A673 (cell line): ENCODE data around the gene ZSWIM3. TPM values are rescaled to one million over a fixed set of nuclear protein-coding genes. Genes with fewer than 3 reads are reported as not detected.

ENCODE experiments used
- BruUV-seq: library from RNA; stranded (reverse); fragments of 400-500 nt; replicated peaks from 2 replicates; lab custom pipeline; 2021; lab: Mats Ljungman, UMichigan
- CTCF ChIA-PET: fragments of 300-600 bp; sonication (Branson Sonifier 250); formaldehyde crosslinking; loops from one replicate; lab custom pipeline; 2022; ENCODE audit warnings: antibody characterized with exemption; lab: Charles Lee
- POLR2A ChIA-PET: fragments of 300-600 bp; sonication (Branson Sonifier 250); formaldehyde crosslinking; loops from one replicate; lab custom pipeline; 2022; ENCODE audit warnings: antibody characterized with exemption; ENCODE audit not compliant: low non-redundant PET; lab: Charles Lee
- DNase-seq: peaks from one replicate; pipeline ENCODE4 v3.0.0-alpha.2; 2015; ENCODE audit warnings: low spot score
- H3K27ac ChIP-seq: fragments of 200-600 bp; sonication (generic); 2 replicates; pipeline ENCODE4 v1.5.1; 2016; ENCODE audit warnings: mixed run types, low read depth, mild to moderate bottlenecking, mixed read lengths, antibody characterized with exemption, low read length; ENCODE audit not compliant: poor library complexity, severe bottlenecking
- H3K27me3 ChIP-seq: fragments of 200-600 bp; sonication (generic); replicated peaks from 2 replicates; pipeline ENCODE4 v1.6.1; 2017; ENCODE audit warnings: mixed run types, low read depth, mild to moderate bottlenecking, mixed read lengths, antibody characterized with exemption, low read length; ENCODE audit not compliant: insufficient read depth, poor library complexity
- H3K36me3 ChIP-seq: fragments of 200-600 bp; sonication (generic); 2 replicates; pipeline ENCODE4 v1.6.1; 2016; ENCODE audit warnings: mixed run types, mild to moderate bottlenecking, mixed read lengths, antibody characterized with exemption, low read length; ENCODE audit not compliant: insufficient read depth, poor library complexity, severe bottlenecking
- H3K4me1 ChIP-seq: fragments of 200-600 bp; sonication (generic); 2 replicates; pipeline ENCODE4 v1.6.1; 2017; ENCODE audit warnings: mixed run types, mild to moderate bottlenecking, mixed read lengths, antibody characterized with exemption, low read length; ENCODE audit not compliant: insufficient read depth, poor library complexity, severe bottlenecking
- H3K4me3 ChIP-seq: fragments of 200-600 bp; sonication (generic); 2 replicates; pipeline ENCODE4 v1.5.1; 2016; ENCODE audit warnings: low read depth, mixed run types, mild to moderate bottlenecking, mixed read lengths, low read length; ENCODE audit not compliant: poor library complexity, severe bottlenecking
- H3K9me3 ChIP-seq: fragments of 200-600 bp; sonication (generic); 2 replicates; pipeline ENCODE4 v1.6.1; 2016; ENCODE audit warnings: mixed run types, low read depth, mild to moderate bottlenecking, mixed read lengths, antibody characterized with exemption, low read length; ENCODE audit not compliant: poor library complexity, severe bottlenecking
- EZH2 ChIP-seq: fragments of 200-600 bp; sonication (generic); IDR thresholded peaks from 2 replicates; pipeline ENCODE4 v1.6.1; 2017; ENCODE audit warnings: borderline replicate concordance, low read depth, mild to moderate bottlenecking, mixed read lengths, antibody characterized with exemption, low read length; ENCODE audit not compliant: poor library complexity, severe bottlenecking
- intact Hi-C: fragments of 100-400 bp; cut with micrococcal nuclease; formaldehyde crosslinking; loops from one replicate; pipeline ENCODE4 v1.10.0; 2022; ENCODE audit not compliant: unreplicated experiment
- total RNA-seq: library from RNA; stranded (reverse); gene quantifications from 2 replicates; pipeline ENCODE4 v1.2.3, GENCODE V29; 2021
- TF ChIP-seq, protein P1 (sequence below): fragments of 300-800, 200-600 bp; sonication (generic); conservative IDR thresholded peaks from 2 replicates; pipeline ENCODE4 v1.5.1; 2017; ENCODE audit warnings: low read depth, mild to moderate bottlenecking, antibody characterized with exemption, low read length, moderate library complexity, mixed read lengths

ZSWIM3 gene
- total RNA-seq, 1 experiment from 2014 or later, result 2.6 TPM

DNA sequence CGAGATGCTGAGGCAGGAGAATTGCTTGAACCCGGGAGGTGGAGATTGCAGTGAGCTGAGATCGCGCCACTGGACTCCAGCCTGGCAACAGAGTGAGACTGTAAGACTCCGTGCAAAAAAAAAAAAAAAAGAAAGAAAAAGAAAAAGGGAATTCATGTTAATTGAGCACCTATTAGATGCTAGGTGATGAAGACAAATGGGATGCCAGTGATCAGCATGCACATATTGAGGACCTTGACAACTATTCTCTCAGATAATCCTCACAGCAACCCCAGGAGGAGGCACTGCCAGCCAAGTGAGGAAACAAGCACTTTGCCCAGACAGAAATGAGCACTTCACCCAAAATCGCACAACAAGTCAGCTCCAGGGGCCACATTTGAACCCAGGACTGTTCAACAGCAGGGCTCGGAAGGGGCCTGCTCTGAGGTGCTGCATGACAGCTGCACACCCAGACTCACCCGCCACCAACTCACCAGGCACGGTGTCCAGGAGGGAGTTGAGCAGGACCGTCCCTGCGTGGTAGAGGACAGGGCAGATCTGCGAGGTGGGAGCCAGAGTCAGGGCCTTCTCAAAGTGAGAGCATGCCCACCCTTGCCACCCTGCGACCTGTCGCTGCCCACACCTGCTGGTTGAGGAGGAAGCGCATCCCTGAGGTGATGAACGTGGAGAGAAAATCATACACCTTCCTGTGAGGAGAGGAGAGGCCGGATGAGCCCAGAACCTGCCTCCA, 50.0 kb downstream of the ZSWIM3 start:
- H3K4me3 ChIP-seq, result no peak overlapping the region
- peaks cover 30% of the 10 kb centered on the region for H3K36me3 ChIP-seq
- no peak for DNase-seq
- intact Hi-C loops, result no loop called here
- TF ChIP-seq, protein P1, sequence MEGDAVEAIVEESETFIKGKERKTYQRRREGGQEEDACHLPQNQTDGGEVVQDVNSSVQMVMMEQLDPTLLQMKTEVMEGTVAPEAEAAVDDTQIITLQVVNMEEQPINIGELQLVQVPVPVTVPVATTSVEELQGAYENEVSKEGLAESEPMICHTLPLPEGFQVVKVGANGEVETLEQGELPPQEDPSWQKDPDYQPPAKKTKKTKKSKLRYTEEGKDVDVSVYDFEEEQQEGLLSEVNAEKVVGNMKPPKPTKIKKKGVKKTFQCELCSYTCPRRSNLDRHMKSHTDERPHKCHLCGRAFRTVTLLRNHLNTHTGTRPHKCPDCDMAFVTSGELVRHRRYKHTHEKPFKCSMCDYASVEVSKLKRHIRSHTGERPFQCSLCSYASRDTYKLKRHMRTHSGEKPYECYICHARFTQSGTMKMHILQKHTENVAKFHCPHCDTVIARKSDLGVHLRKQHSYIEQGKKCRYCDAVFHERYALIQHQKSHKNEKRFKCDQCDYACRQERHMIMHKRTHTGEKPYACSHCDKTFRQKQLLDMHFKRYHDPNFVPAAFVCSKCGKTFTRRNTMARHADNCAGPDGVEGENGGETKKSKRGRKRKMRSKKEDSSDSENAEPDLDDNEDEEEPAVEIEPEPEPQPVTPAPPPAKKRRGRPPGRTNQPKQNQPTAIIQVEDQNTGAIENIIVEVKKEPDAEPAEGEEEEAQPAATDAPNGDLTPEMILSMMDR, result no peak
- no peak for TF ChIP-seq EZH2
- H3K9me3 ChIP-seq, result no peaks in the 10 kb centered on the region
- CTCF ChIA-PET, result no interaction called here
- POLR2A ChIA-PET, result no interaction called here
- H3K27me3 ChIP-seq, result no peaks in the 10 kb centered on the region
- no TSS peak for BruUV-seq
- H3K4me1 ChIP-seq, result peaks cover 15% of the 10 kb centered on the region
- H3K27ac ChIP-seq, result no peak overlapping the region

DNA sequence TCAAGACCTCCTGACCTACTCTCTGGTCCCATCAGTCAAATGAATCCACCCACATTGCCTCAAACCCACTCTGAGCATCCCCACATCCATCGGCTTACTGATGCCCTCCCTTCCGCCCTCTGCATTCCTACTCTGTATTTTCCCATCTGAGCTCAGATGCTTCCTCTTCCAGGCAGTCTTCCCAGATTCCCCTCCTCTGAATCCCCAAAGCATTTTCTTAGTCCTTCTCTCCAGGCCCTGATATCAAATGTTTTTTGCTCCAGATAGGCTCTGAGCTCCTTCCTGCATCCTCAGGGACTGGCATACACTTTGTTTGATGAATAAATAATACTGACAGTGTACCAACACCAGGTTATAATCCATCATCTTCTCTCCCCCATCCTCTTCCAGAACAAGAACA, 50.7 kb downstream of the ZSWIM3 start:
- POLR2A ChIA-PET, result no interaction called here
- Histone ChIP-seq H3K4me1 (peaks cover 17% of the 10 kb centered on the region), H3K4me3 (no peak overlapping the region), H3K27me3 (no peaks in the 10 kb centered on the region), H3K9me3 (no peaks in the 10 kb centered on the region), H3K36me3 (peaks cover 30% of the 10 kb centered on the region), H3K27ac (no peak overlapping the region)
- intact Hi-C loops, result no loop called here
- DNase-seq, result no peak
- CTCF ChIA-PET, result no interaction called here
- BruUV-seq, result no TSS peak
- TF ChIP-seq, protein P1, result no peak
- TF ChIP-seq EZH2, result no peak

DNA sequence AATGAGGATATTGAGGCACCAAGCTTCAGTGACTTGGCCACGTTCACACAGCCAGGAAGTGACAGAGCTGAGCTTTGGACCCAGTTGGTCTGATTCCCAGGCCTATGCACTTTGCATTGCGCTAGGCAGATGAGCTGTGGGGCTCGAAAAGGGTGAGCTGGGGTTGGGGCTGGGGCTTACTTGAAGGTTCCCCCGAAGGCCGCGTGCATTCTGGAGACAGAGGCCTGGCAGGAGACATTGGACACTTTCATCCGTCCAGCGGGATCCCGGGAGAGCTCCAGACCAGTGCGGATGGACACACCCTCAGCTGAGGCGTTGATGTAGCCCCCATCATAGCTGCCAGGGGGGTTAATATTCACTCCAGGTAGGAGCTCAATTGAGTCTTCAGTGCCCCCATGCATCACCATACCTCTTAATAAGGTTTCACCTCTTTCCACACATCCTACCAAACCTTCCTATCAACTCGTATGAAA, 52.0 kb downstream of the ZSWIM3 start:
- Histone ChIP-seq H3K36me3 (peaks cover 25% of the 10 kb centered on the region), H3K27me3 (no peaks in the 10 kb centered on the region), H3K27ac (no peak overlapping the region), H3K4me3 (no peak overlapping the region), H3K9me3 (no peaks in the 10 kb centered on the region), H3K4me1 (peaks cover 17% of the 10 kb centered on the region)
- POLR2A ChIA-PET, result interaction anchor here (0.5 kb wide), 1 partner anchor 22 kb away, joined by 11 read pairs; no protein-coding TSS in a partner anchor
- TF ChIP-seq EZH2, result no peak
- TF ChIP-seq, protein P1, result no peak
- intact Hi-C loops, result no loop called here
- no peak for DNase-seq
- no TSS peak for BruUV-seq
- CTCF ChIA-PET, result no interaction called here
